HG03103 (cell line): ENCODE measurements around the gene PSG2.
"Not testable (repeated sequence)": the region's sequence is repeated elsewhere in the genome, so short reads cannot be mapped to it uniquely, and the experiment has no call there.

ENCODE experiments used
- ATAC-seq: cut with Tn5 transposase; IDR thresholded peaks from one replicate; pipeline ENCODE4 v1.9.1; 2021; ENCODE audit warnings: low read depth; ENCODE audit not compliant: unreplicated experiment

PSG2 gene

DNA sequence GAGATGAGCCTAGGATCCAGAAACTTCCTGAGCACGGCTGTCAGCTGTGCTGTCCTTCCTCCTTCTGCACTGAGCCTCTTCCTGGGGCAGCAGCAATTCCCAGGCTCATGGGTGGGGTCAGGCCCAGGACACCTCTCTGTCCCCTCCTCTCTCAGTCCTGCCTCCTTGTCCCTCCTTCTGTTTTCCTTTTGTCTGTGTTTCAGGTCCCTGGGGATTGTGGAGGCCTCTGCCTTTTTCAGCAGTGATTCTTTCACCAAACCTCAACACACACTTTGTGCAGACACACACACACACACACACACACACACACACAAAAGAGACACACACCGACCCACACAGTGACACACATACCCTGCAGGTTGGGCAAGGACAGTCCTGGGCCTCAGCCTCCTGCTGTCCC lies at the start of gene PSG2:
Gene PSG2, minus strand, starts transcription at position 101 of the 400 bp plus-strand sequence. CDS start 132 bp downstream, outside the sequence.
- not testable (repeated sequence) for ATAC-seq

GRCh38 chr19:43131281-43131842 lies 48.9 kb upstream of the PSG2 start:
- ATAC-seq, result not testable (repeated sequence)

GRCh38 chr19:43129197-43129596 lies 46.7 kb upstream of the PSG2 start:
- ATAC-seq, result not testable (repeated sequence)

GRCh38 chr19:43127336-43127735 lies 44.8 kb upstream of the PSG2 start:
- not testable (repeated sequence) for ATAC-seq

- ATAC-seq, result no peak
These were observed 44.2 kb upstream of the PSG2 start for GRCh38 chr19:43126720-43127119.

DNA sequence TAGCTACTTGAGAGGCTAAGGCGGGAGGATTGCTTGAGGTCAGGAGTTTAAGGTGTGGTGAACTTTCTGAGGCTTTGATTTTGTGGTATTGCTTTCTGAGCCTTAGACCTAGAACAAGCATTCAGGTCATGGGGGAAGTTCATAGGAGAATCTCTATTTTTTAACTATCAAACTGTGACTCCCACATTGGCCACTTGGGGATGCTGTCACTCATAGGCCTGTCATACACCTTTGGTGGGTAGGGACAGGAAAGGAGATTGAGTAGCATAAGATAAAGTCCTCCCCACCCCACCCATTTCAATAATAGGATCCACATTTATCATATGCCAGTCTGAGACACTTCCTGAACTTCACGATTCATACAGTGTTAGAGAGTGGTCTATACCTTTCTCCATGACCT lies 41.9 kb upstream of the PSG2 start:
- no peak for ATAC-seq

DNA sequence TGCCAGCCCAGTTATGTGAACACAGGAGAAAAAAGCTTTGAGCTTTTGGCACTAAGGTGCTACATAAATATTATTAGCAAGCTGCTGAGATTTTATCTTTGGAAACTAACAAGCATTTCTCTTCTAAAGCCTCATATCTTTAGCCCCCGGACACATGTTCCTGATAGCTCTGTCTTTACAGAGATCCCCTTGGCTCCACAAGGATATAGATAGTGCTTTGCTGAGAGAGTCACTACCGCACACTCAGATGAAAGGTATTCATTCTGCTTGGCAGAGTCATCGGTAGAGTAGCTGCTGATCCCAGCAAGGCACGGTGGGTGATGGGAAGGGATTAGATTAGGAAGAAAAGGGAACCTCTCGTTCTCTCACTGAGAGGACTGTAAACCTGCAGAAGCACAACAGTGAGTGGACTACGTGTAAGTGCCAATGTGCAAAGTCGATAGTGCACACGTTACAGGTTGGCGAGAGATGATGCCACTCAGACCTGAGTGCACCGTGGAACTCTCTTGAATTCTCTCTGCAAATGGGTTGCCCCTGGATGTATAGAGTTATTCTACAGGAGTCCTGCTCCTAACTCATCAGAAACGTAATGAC lies 38.0 kb upstream of the PSG2 start:
- ATAC-seq, result not testable (repeated sequence)

GRCh38 chr19:43119526-43119925 lies 37.0 kb upstream of the PSG2 start:
- not testable (repeated sequence) for ATAC-seq

DNA sequence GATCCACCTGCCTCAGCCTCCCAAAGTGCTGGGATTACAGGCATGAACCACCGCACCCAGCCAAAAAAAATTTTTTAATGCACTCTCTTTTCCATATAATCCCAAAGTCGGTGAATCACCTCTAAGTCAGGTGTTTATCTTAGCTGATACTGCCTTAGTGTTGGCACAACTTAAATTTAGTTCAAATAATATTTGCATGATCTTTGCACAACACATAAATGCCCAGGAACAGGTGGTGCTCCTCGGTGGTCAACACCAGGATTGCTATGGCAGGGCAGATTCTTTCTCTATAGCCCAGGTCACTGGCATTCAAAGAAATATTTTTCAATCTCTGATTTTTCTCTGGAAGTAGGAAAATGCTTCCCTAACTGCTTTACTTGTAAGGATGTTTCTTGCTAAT lies 33.9 kb upstream of the PSG2 start:
- ATAC-seq, result not testable (repeated sequence)

DNA sequence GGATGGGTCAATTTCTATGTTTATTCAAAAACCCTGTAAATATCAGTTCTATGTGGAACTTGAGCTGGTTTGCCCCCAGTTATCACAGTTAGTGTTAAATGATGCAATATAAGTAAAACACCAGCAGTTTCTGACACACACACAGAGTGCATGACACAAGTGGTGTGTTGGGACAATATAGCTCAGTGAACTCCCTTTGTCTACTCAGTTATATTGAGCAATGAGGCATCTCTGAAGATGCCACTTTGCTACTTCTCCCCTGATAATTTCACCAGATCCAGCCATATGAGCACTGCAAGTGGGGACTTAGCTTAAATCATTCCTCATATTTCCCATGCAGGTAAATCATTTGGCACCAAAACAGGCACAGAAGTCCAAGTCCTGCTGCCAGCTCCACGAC lies 33.0 kb upstream of the PSG2 start:
- ATAC-seq, result not testable (repeated sequence)

DNA sequence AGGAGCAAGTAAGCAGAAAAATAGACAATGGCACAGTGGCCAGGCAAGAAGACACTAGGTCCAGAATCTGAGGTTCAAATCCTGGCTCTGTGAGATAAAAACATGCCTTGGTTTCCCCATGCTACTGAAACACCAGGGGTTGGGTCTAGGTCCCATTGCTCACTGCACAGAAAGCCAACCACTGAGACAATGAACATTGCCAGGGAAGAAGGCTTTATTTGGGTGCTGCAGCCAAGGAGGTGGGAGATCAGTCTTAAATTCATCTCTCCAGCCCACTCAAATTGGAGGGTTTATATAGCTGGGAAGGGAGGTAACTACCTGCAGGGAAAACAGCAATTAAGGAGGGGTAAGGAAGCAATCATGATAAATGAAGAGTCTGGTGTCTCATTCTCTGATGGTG lies 32.6 kb upstream of the PSG2 start:
- not testable (repeated sequence) for ATAC-seq

DNA sequence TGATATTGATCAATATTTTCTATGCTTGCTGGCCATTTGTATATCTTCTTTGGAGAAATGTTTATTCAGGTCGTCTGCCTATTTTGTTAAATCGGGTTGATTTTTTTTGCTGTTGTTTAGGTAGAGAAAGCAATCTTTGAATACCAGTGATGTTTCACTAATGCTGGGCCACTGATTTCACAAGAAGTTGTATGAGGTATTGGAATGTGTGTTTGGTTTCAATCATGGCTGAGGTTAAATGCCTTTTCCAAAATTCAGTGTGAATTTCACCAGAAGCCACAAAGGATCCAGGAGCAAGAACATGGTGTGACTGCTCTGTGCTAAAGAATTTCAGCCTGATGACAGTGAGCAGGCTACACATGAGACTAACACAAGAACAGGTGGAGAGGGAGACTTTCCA lies 32.1 kb upstream of the PSG2 start:
- not testable (repeated sequence) for ATAC-seq

GRCh38 chr19:43107401-43107800 lies 24.9 kb upstream of the PSG2 start:
- ATAC-seq, result not testable (repeated sequence)

DNA sequence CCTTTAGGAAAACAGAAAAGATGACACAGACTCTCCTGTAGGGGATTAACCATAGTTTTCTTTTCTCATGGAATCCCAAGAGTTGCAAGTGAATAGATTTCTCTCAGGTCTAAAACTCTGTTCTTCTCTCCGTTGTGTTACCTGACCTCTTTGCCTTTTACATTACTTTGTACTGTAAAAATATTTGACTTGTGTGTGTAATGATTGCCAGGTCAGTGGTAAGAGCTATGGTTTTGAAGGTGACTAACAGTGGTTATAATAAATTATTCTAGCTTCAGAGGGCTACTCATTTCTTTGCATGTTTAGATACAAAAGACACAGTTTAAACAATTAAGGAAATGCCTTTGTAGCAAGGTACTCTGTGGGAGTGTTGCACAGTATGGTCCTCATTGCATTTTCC lies 23.0 kb upstream of the PSG2 start:
- no peak for ATAC-seq

DNA sequence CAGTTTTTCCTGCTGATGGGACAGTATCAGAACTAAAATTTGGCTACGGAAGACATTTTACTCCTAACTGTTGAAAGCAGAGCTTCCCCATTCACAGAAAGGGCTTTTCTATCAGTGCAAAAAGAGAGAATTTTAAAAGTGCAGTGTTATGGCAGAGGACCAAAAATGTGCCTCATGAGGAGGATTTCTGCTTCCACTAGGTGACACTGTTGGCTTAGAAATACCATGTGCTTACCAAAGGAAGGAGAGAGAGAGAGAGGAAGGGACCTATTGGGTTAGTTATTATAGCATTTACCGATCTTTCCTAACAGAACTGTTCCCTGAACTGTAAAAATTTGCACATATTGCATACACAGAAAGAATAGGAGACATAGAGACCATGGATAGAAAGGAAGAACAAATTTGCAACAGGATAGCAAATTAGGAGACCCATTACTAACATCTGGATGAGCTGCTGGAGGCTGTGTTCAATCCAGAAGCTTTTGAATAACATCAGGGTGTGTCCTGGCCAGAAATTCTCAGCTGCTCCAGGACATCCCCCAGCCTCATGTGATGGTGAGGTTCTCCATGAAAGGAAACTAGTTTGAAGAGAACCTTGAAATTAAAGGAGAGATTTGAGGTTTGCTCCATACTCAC lies 21.8 kb upstream of the PSG2 start:
- not testable (repeated sequence) for ATAC-seq

DNA sequence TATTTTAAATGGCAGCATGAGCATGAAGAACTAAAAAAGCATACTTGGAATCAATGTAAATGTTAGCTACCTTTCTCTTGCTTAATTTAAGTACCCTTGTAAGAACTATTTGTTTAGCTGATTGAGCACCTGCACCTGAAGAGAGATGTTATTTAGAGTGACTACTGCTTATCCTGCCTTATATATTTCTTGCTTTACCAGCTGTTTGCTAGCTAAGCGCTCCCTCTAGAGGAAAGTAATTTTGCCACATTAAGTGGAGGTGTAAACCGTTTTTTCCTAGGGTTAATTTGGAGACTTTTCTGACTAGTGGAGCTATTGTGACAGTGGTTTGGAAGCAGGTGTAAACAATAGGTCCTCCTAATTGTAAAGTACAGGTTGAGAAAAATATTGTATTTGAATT lies 19.4 kb upstream of the PSG2 start:
- no peak for ATAC-seq

- ATAC-seq, result not testable (repeated sequence)
These were observed 15.9 kb upstream of the PSG2 start for GRCh38 chr19:43098416-43098815.

- ATAC-seq, result not testable (repeated sequence)
These were observed 5.3 kb upstream of the PSG2 start for GRCh38 chr19:43087702-43088340.

GRCh38 chr19:43085796-43086530 lies 3.5 kb upstream of the PSG2 start:
- ATAC-seq, result not testable (repeated sequence)

DNA sequence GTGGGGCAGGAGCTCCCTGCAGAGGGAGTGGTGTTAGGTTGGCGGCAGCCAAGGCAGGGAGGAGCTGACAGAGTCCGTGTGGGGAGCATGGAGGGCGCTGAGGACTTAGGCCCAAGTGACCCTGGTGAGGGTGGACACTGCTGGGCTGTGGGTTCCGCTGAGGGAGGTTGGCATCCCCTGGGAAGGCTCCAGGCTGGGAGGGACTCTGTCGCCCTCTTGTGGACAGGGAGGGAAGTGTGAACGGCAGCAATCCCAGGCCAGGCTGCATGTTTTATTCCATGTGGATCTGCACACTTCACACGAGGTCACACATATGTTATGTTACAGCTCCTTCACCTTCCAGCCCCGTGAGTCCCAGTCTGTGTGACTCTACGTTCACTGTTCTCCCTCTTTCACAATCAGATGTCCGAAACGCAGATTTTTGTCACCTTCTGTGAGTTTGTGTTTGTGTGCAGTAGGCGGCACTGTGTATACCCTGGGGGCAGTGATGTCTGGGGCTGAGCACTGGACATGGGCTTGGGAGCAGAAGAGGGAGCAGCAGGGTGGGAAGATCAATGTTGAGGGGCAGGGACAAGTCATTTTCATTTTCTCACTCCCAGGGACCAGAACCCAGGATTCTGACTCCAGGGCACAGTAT lies 1.8 kb upstream of the PSG2 start:
- ATAC-seq, result not testable (repeated sequence)
